K562 (cell line): ENCODE data around the gene PVALEF.

Source experiments
- CAMTA2 ChIP-seq: fragments of 250-450 bp; sonication (Bioruptor Pico); conservative IDR thresholded peaks from 2 replicates; pipeline ENCODE4 v1.5.1; 2022
- CHD2 ChIP-seq: IDR thresholded peaks from 2 replicates; pipeline ENCODE4 v1.6.1; 2011; ENCODE audit warnings: low read depth, low read length
- ESRRA ChIP-seq: fragments of 450-650 bp; IDR thresholded peaks from 2 replicates; pipeline ENCODE4 v1.6.1; 2014; ENCODE audit warnings: low read depth, mild to moderate bottlenecking, moderate library complexity, borderline replicate concordance
- ETS2 ChIP-seq: IDR thresholded peaks from 2 replicates; pipeline ENCODE4 v1.6.1; 2016; ENCODE audit warnings: borderline replicate concordance, missing genetic modification characterization, mild to moderate bottlenecking, moderate library complexity, missing compliant biosample characterization; ENCODE audit not compliant: poor library complexity, severe bottlenecking
- FOXJ2 ChIP-seq: fragments of 200-800 bp; sonication (Bioruptor generic); IDR thresholded peaks from 2 replicates; pipeline ENCODE4 v1.6.1; 2016; ENCODE audit warnings: missing genetic modification characterization, missing compliant biosample characterization
- MXI1 ChIP-seq: IDR thresholded peaks from 2 replicates; pipeline ENCODE4 v1.6.1; 2011; ENCODE audit warnings: low read depth, mild to moderate bottlenecking, improper control_type of control experiment, low read length
- POLR2A ChIP-seq: fragments of 450-650 bp; conservative IDR thresholded peaks from 2 replicates; pipeline ENCODE4 v1.6.1; 2016
- SMARCB1 ChIP-seq: IDR thresholded peaks from 2 replicates; pipeline ENCODE4 v1.6.1; 2011; ENCODE audit warnings: improper control_type of control experiment, low read depth; ENCODE audit not compliant: insufficient read length
- SPI1 ChIP-seq: IDR thresholded peaks from 2 replicates; pipeline ENCODE4 v1.6.1; 2011; ENCODE audit warnings: low read depth, low read length, control low read depth, borderline replicate concordance
- TOE1 ChIP-seq, 2 experiments: fragments of 450-650 bp in 1 of 2; sonication (generic) in 1 of 2; formaldehyde crosslinking in 1 of 2; IDR thresholded peaks; 2 replicates each; pipeline versions ENCODE4 v1.7.1 to v1.8.0; 2016 to 2022; ENCODE audit warnings: borderline replicate concordance in 2 of 2, mild to moderate bottlenecking in 2 of 2, antibody characterized with exemption in 1 of 2, inconsistent platforms in 1 of 2, low read depth in 1 of 2, missing genetic modification reagents in 1 of 2, moderate library complexity in 1 of 2
- ZNF253 ChIP-seq: fragments of 250-450 bp; sonication (Bioruptor Pico); conservative IDR thresholded peaks from 2 replicates; pipeline ENCODE4 v1.6.1; 2021; ENCODE audit warnings: mild to moderate bottlenecking
- TF ChIP-seq, protein P1 (sequence below), 2 experiments: IDR thresholded peaks; 2 replicates each; pipeline ENCODE4 v1.6.1; 2012; ENCODE audit warnings: improper control_type of control experiment in 2 of 2, low read depth in 2 of 2, low read length in 2 of 2, borderline replicate concordance in 1 of 2
- TF ChIP-seq, protein P2 (sequence below): fragments of 450-650 bp; IDR thresholded peaks from 2 replicates; pipeline ENCODE4 v1.6.1; 2016

DNA sequence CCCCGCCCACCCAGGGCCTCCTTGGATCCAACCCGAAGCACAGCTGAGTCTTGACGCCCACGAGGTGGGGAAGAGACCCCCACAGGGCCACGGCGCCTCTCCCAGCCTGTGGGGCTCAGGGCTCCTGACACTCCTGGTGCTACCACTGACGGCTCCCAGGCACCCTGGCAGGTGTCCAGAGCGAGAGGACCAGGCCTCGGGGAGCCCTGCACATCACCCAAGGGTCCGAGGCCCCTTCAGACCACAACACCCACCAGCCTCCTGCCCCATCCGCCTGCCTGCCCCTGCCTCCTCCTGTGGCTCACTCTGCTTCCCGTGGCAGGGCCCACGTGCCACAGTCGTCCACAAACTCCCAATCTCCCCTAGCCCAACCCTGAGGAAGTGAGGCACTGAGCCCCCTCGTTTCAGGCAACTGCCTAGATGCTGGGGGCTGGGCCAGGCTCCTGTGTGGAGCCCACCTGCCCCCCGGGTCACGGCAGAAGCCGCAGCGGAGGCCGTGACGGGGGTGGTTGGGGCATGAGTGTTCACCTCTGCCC, 29.0 kb downstream of the PVALEF start:
- no peak for TF ChIP-seq SMARCB1
- TF ChIP-seq ETS2 (tag), result no peak
- TF ChIP-seq, protein P1, sequence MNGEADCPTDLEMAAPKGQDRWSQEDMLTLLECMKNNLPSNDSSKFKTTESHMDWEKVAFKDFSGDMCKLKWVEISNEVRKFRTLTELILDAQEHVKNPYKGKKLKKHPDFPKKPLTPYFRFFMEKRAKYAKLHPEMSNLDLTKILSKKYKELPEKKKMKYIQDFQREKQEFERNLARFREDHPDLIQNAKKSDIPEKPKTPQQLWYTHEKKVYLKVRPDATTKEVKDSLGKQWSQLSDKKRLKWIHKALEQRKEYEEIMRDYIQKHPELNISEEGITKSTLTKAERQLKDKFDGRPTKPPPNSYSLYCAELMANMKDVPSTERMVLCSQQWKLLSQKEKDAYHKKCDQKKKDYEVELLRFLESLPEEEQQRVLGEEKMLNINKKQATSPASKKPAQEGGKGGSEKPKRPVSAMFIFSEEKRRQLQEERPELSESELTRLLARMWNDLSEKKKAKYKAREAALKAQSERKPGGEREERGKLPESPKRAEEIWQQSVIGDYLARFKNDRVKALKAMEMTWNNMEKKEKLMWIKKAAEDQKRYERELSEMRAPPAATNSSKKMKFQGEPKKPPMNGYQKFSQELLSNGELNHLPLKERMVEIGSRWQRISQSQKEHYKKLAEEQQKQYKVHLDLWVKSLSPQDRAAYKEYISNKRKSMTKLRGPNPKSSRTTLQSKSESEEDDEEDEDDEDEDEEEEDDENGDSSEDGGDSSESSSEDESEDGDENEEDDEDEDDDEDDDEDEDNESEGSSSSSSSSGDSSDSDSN (IDR thresholded peaks at IDR 0.05; ENCODE audit: borderline replicate concordance in 1 of 2, low read depth in 2 of 2, low read length in 2 of 2), result no peak
- no peak for TF ChIP-seq CHD2
- no peak for TF ChIP-seq TOE1 (IDR thresholded peaks at IDR 0.05; ENCODE audit: borderline replicate concordance)
- TF ChIP-seq TOE1 (CRISPR knock-in tag; IDR thresholded peaks at IDR 0.05; ENCODE audit: borderline replicate concordance, low read depth), result no peak
- no peak for TF ChIP-seq CAMTA2 (CRISPR knock-in tag)
- TF ChIP-seq POLR2A, result no peak
- TF ChIP-seq, protein P2, sequence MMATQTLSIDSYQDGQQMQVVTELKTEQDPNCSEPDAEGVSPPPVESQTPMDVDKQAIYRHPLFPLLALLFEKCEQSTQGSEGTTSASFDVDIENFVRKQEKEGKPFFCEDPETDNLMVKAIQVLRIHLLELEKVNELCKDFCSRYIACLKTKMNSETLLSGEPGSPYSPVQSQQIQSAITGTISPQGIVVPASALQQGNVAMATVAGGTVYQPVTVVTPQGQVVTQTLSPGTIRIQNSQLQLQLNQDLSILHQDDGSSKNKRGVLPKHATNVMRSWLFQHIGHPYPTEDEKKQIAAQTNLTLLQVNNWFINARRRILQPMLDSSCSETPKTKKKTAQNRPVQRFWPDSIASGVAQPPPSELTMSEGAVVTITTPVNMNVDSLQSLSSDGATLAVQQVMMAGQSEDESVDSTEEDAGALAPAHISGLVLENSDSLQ, result no peak
- no peak for TF ChIP-seq FOXJ2 (tag)
- no peak for TF ChIP-seq MXI1
- TF ChIP-seq ZNF253 (CRISPR knock-in tag), result no peak
- TF ChIP-seq ESRRA, result no peak
- TF ChIP-seq SPI1, result no peak
